Urothelium cell line (cell line): Measurements from ENCODE around the gene CAMK4.

ENCODE experiments used
- DNase-seq: peaks from one replicate; pipeline ENCODE4 v3.0.0; 2011; ENCODE audit warnings: low spot score, mixed read lengths
- FAIRE-seq: peaks from 2 replicates; lab custom pipeline; 2011; peaks lifted over from hg19 to GRCh38; lab: Jason Lieb, UNC

CAMK4 gene

GRCh38 chr5:111518777-111519176 lies 294.6 kb downstream of the CAMK4 start:
- no peak for FAIRE-seq
- no peak for DNase-seq

- FAIRE-seq: no peak
- no peak for DNase-seq
Observed at GRCh38 chr5:111520908-111521307, 296.7 kb downstream of the CAMK4 start.

GRCh38 chr5:111528056-111528455 lies 303.9 kb downstream of the CAMK4 start:
- DNase-seq (no peak), FAIRE-seq (no peak)

GRCh38 chr5:111530298-111530740 lies 306.1 kb downstream of the CAMK4 start:
- peak; percentile 99 for FAIRE-seq
- DNase-seq: peak; percentile 72

GRCh38 chr5:111532886-111533582 lies 308.9 kb downstream of the CAMK4 start:
- DNase-seq (no peak), FAIRE-seq (no peak)

GRCh38 chr5:111535879-111536549 lies 311.8 kb downstream of the CAMK4 start:
- FAIRE-seq: no peak
- no peak for DNase-seq

- no peak for DNase-seq
- no peak for FAIRE-seq
Observed at GRCh38 chr5:111537141-111538024, 313.2 kb downstream of the CAMK4 start.
